Tibial nerve (tissue), 4 donors: Measurements from ENCODE around the gene PRKCZ.

Experiments used
- EP300 ChIP-seq, 2 donors: sonication (generic); formaldehyde crosslinking; IDR thresholded peaks; one replicate each; pipeline ENCODE4 v1.6.1; 2017; ENCODE audit warnings: antibody characterized with exemption in 2 of 2, mild to moderate bottlenecking in 1 of 2
- POLR2A ChIP-seq, 2 donors: fragments of 450-650 bp; IDR thresholded peaks; one replicate each; pipeline ENCODE4 v1.6.1; 2017; ENCODE audit warnings: antibody characterized with exemption in 2 of 2, mild to moderate bottlenecking in 2 of 2, moderate library complexity in 2 of 2
- TF ChIP-seq, protein P1 (sequence below), 5 experiments: fragments of 200-600 bp in 3 of 5; fragments of 450-650 bp in 2 of 5; sonication (generic) in 3 of 5; IDR thresholded peaks; one replicate each; pipeline ENCODE4 v1.5.1; 2016 to 2019; ENCODE audit warnings: antibody characterized with exemption in 5 of 5, mild to moderate bottlenecking in 3 of 5, moderate library complexity in 2 of 5

DNA sequence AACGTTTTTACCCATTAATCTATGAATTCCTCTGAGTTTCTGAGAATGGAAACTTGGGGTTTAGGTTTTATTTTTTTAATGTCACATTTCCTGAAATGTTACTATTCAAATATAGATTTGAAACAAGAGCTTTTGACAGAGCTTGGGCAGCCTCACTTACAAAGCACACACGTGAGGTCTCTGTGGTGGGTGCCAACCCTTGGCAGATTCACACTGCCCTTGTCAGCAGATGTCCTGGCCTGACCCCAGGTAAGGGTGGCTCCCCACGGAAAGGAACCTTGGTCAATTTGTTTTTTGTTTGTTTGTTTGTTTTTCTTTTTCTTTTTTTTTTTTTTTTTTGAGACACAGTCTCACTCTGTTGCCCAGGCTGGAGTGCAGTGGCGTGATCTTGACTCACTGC, 90.8 kb downstream of the PRKCZ start:
- TF ChIP-seq, protein P1, sequence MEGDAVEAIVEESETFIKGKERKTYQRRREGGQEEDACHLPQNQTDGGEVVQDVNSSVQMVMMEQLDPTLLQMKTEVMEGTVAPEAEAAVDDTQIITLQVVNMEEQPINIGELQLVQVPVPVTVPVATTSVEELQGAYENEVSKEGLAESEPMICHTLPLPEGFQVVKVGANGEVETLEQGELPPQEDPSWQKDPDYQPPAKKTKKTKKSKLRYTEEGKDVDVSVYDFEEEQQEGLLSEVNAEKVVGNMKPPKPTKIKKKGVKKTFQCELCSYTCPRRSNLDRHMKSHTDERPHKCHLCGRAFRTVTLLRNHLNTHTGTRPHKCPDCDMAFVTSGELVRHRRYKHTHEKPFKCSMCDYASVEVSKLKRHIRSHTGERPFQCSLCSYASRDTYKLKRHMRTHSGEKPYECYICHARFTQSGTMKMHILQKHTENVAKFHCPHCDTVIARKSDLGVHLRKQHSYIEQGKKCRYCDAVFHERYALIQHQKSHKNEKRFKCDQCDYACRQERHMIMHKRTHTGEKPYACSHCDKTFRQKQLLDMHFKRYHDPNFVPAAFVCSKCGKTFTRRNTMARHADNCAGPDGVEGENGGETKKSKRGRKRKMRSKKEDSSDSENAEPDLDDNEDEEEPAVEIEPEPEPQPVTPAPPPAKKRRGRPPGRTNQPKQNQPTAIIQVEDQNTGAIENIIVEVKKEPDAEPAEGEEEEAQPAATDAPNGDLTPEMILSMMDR (IDR thresholded peaks at IDR 0.05), result no peak
- no peak for TF ChIP-seq EP300 (IDR thresholded peaks at IDR 0.05)
- no peak for TF ChIP-seq POLR2A (IDR thresholded peaks at IDR 0.05)
